HL-60/S4 treated with retinoic acid at 250 ng/mL for 4 days and 3 days (cell line): ENCODE measurements around the gene ESR2.
"Not testable (repeated sequence)": the region's sequence is repeated elsewhere in the genome, so short reads cannot be mapped to it uniquely, and the experiment has no call there.

Experiments used
- in situ Hi-C: fragments of 300-500 bp; cut with MboI; formaldehyde crosslinking; loops from 2 replicates; pipeline ENCODE4 v1.7.0; 2022; ENCODE audit warnings: low sequenced_read_pairs

The ESR2 gene

GRCh38 chr14:64293976-64294671 lies at the start of gene ESR2:
ESR2 (minus strand) TSS chr14:64294371; CDS start chr14:64282985, 11,386 bp downstream.
- in situ Hi-C loops = no loop called here

- in situ Hi-C loops = no loop called here
Observed at GRCh38 chr14:64340560-64341196, 46.5 kb upstream of the ESR2 start.

- in situ Hi-C loops = no loop called here
Observed at GRCh38 chr14:64338616-64339316, 44.6 kb upstream of the ESR2 start.

GRCh38 chr14:64337888-64338615 lies 43.9 kb upstream of the ESR2 start:
- in situ Hi-C loops = no loop called here

GRCh38 chr14:64329149-64329548 lies 35.0 kb upstream of the ESR2 start:
- in situ Hi-C loops = no loop called here

- in situ Hi-C loops = no loop called here
Observed at GRCh38 chr14:64326502-64326901, 32.3 kb upstream of the ESR2 start.

GRCh38 chr14:64324895-64325294 lies 30.7 kb upstream of the ESR2 start:
- in situ Hi-C loops = no loop called here

GRCh38 chr14:64324461-64324860 lies 30.3 kb upstream of the ESR2 start:
- in situ Hi-C loops = no loop called here

- in situ Hi-C loops = not testable (repeated sequence)
Observed at GRCh38 chr14:64320362-64320761, 26.2 kb upstream of the ESR2 start.

- in situ Hi-C loops = not testable (repeated sequence)
Observed at GRCh38 chr14:64318695-64319094, 24.5 kb upstream of the ESR2 start.

GRCh38 chr14:64303471-64303917 lies 9.3 kb upstream of the ESR2 start:
- in situ Hi-C loops = no loop called here

GRCh38 chr14:64298773-64299172 lies 4.6 kb upstream of the ESR2 start:
- in situ Hi-C loops = no loop called here

- in situ Hi-C loops = no loop called here
Observed at GRCh38 chr14:64296561-64296960, 2.4 kb upstream of the ESR2 start.

GRCh38 chr14:64294672-64295413 lies 672 bp upstream of the ESR2 start:
- in situ Hi-C loops = no loop called here

- in situ Hi-C loops = no loop called here
Observed at GRCh38 chr14:64292197-64292596, 2.0 kb downstream of the ESR2 start.

GRCh38 chr14:64289571-64289970 lies 4.6 kb downstream of the ESR2 start:
- in situ Hi-C loops = no loop called here

- in situ Hi-C loops = no loop called here
Observed at GRCh38 chr14:64281805-64282204, 12.4 kb downstream of the ESR2 start.

- in situ Hi-C loops = no loop called here
Observed at GRCh38 chr14:64279704-64280668, 14.2 kb downstream of the ESR2 start.

- in situ Hi-C loops = no loop called here
Observed at GRCh38 chr14:64278458-64278857, 15.7 kb downstream of the ESR2 start.
